OCI-LY1 (cell line): ENCODE data around the gene GPSM1.

ENCODE experiments used
- H2AFZ ChIP-seq: fragments of 200-600 bp; sonication (generic), shearing (Covaris generic); 2 replicates; pipeline ENCODE4 v1.6.0; 2014; ENCODE audit warnings: antibody characterized with exemption, mild to moderate bottlenecking, low read length
- H3F3A ChIP-seq: fragments of 200-600 bp; sonication (generic), shearing (Covaris generic); 2 replicates; pipeline ENCODE4 v1.6.0; 2014; ENCODE audit warnings: mild to moderate bottlenecking, antibody characterized with exemption, low read length, moderate library complexity; ENCODE audit not compliant: insufficient read depth
- H3K27ac ChIP-seq: fragments of 200-600 bp; sonication (generic); 2 replicates; pipeline ENCODE4 v1.5.1; 2014; ENCODE audit warnings: low read length, mixed run types, mild to moderate bottlenecking, low read depth; ENCODE audit not compliant: poor library complexity, severe bottlenecking
- H3K27me3 ChIP-seq: fragments of 200-600 bp; sonication (generic); 2 replicates; pipeline ENCODE4 v1.6.0; 2014; ENCODE audit warnings: antibody characterized with exemption, mild to moderate bottlenecking, low read length, moderate library complexity; ENCODE audit not compliant: insufficient read depth
- H3K36me3 ChIP-seq: fragments of 200-600 bp; sonication (generic); 2 replicates; pipeline ENCODE4 v1.6.1; 2014; ENCODE audit warnings: mild to moderate bottlenecking, antibody characterized with exemption, low read length, moderate library complexity, mixed read lengths; ENCODE audit not compliant: insufficient read depth
- H3K4me1 ChIP-seq: fragments of 200-600 bp; sonication (generic); 2 replicates; pipeline ENCODE4 v1.5.1; 2014; ENCODE audit warnings: mild to moderate bottlenecking, low read length, moderate library complexity; ENCODE audit not compliant: insufficient read depth, severe bottlenecking
- H3K4me2 ChIP-seq: fragments of 200-600 bp; sonication (generic), shearing (Covaris generic); 2 replicates; pipeline ENCODE4 v1.6.1; 2014; ENCODE audit warnings: low read length
- H3K4me3 ChIP-seq: fragments of 200-600 bp; sonication (generic); 2 replicates; pipeline ENCODE4 v1.5.1; 2014; ENCODE audit warnings: low read length, low read depth, mild to moderate bottlenecking, mixed read lengths; ENCODE audit not compliant: poor library complexity, severe bottlenecking
- H3K79me2 ChIP-seq: fragments of 200-600 bp; shearing (Covaris generic); 2 replicates; pipeline ENCODE4 v1.6.1; 2016; ENCODE audit warnings: mixed run types, low read length, mixed read lengths; ENCODE audit not compliant: insufficient read depth
- H3K9ac ChIP-seq: fragments of 200-600 bp; sonication (generic), shearing (Covaris generic); 2 replicates; pipeline ENCODE4 v1.6.1; 2014; ENCODE audit warnings: mild to moderate bottlenecking, low read length, mixed read lengths
- H3K9me2 ChIP-seq: fragments of 200-600 bp; sonication (generic), shearing (Covaris generic); 2 replicates; pipeline ENCODE4 v1.6.1; 2014; ENCODE audit warnings: low read depth, mild to moderate bottlenecking, low read length, mixed read lengths
- H3K9me3 ChIP-seq: fragments of 200-600 bp; shearing (Covaris generic); 2 replicates; pipeline ENCODE4 v1.6.1; 2014; ENCODE audit warnings: low read length, mixed read lengths
- H4K20me1 ChIP-seq: fragments of 200-600 bp; sonication (generic), shearing (Covaris generic); 2 replicates; pipeline ENCODE4 v1.6.0; 2016; ENCODE audit warnings: mild to moderate bottlenecking, low read length; ENCODE audit not compliant: insufficient read depth
- EZH2 ChIP-seq: fragments of 200-600 bp; sonication (generic), shearing (Covaris generic); IDR thresholded peaks from 2 replicates; pipeline ENCODE4 v1.8.0; 2017; ENCODE audit warnings: borderline replicate concordance, mixed run types, mild to moderate bottlenecking, antibody characterized with exemption, low read length, moderate library complexity, mixed read lengths
- TF ChIP-seq, protein P1 (sequence below): fragments of 200-600 bp; sonication (generic), shearing (Covaris generic); IDR thresholded peaks from 2 replicates; pipeline ENCODE4 v1.5.1; 2017; ENCODE audit warnings: mild to moderate bottlenecking, antibody characterized with exemption, low read length, moderate library complexity, mixed read lengths

The GPSM1 gene

DNA sequence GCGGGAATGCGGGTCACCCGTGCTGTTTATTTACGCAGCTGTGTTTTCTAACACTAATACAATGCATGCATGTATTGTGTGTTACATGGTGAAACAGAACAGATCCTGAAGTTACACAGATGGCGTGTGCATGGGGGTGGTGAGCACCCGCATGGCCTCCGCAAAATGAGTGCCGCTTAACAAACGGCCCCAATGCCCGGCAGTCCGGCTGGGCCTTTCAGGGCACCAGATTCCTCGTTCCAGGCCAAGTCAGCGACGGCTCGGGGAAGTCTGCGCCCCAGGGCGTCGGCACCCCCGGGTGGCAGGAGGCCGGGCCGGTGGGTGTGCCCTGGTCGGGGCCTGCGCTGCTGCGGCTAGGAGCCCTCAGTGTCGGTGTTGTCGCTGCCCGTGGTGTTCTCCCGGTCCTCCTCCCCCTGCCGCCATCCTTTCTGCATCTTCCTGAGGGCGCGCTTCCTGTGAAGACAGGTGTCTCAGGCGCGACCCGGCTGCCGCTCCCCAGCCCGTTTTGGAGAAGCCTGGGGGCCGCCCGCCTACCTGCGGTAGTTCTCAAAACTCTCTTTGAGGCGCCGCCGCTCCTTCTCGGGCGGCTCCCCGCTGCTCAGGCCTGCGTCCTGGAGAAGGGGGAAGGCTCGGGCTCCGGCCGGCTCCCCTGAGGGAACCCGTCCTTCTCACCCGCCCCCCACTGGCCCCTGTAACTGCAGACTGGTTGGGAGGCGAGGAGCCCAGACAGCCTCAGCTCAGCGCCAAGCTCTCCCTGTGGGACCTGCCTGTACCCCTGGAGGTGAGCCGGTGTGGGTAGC lies 36.8 kb downstream of the GPSM1 start:
- Histone ChIP-seq H3K4me1 (peaks cover 11% of the 10 kb centered on the region), H4K20me1 (no peaks in the 10 kb centered on the region), H3K27me3 (no peaks in the 10 kb centered on the region; the same call in 1 of the 2 replicates), H3K79me2 (no peaks in the 10 kb centered on the region), H3K9me3 (no peaks in the 10 kb centered on the region), H3K27ac (no peak overlapping the region), H3K4me3 (peak overlapping the region; percentile 75), H3F3A (no peaks in the 10 kb centered on the region), H3K9ac (no peak overlapping the region), H3K9me2 (no peaks in the 10 kb centered on the region), H3K36me3 (no peaks in the 10 kb centered on the region; the same call in 1 of the 2 replicates), H3K4me2 (peak overlapping the region; percentile 62), H2AFZ (no peak overlapping the region)
- TF ChIP-seq EZH2, result no peak
- TF ChIP-seq, protein P1, sequence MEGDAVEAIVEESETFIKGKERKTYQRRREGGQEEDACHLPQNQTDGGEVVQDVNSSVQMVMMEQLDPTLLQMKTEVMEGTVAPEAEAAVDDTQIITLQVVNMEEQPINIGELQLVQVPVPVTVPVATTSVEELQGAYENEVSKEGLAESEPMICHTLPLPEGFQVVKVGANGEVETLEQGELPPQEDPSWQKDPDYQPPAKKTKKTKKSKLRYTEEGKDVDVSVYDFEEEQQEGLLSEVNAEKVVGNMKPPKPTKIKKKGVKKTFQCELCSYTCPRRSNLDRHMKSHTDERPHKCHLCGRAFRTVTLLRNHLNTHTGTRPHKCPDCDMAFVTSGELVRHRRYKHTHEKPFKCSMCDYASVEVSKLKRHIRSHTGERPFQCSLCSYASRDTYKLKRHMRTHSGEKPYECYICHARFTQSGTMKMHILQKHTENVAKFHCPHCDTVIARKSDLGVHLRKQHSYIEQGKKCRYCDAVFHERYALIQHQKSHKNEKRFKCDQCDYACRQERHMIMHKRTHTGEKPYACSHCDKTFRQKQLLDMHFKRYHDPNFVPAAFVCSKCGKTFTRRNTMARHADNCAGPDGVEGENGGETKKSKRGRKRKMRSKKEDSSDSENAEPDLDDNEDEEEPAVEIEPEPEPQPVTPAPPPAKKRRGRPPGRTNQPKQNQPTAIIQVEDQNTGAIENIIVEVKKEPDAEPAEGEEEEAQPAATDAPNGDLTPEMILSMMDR, result no peak

DNA sequence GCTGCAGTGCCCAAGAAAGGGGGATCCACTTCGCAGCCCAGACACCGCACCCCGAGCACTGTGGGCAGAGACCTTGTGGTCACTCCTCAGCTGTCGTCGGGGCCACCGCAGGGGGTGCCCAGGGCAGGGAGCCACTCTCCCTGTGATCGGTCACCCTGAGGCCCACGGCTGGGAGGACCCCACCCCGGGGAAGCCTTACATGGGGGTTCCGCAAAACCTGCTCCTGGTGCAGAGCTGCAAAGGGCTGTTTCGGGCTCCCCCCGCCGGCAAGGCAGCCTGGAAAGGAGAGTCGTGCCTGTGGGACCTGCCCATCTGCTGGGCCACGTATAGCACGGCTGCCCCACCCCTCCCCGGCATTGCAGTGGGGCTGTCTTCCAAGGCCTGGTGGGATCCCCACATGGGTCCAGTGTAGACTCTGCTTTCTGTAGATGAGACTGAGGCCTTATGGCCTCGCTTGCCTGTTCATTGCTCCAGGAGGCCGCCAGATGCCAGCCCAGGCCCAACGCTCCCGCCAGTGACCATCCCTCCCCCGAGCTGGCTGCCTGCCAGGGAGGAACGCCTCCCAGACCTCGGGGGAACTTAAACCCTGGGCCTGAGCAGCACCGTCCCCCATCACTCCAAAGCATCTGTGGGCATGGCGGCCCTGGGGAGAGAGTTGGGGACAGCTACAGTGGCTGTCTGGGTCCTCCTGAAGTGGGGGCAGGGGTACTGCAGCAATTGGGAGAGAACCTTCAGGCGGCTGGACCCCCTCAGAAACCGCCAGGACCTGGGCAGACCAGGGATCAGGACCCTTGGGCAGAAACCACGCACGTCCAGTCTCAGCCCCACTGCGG lies 37.8 kb downstream of the GPSM1 start:
- H3K4me1 ChIP-seq, result peaks cover 11% of the 10 kb centered on the region
- H3K9ac ChIP-seq, result no peak overlapping the region
- H3K27me3 ChIP-seq, result peaks cover 1% of the 10 kb centered on the region; the same call in 1 of the 2 replicates
- no peak overlapping the region for H3K4me2 ChIP-seq
- H3K36me3 ChIP-seq, result no peaks in the 10 kb centered on the region; the same call in 1 of the 2 replicates
- H4K20me1 ChIP-seq, result no peaks in the 10 kb centered on the region
- no peak for TF ChIP-seq EZH2
- H3K4me3 ChIP-seq, result no peak overlapping the region
- no peaks in the 10 kb centered on the region for H3K79me2 ChIP-seq
- H3K27ac ChIP-seq, result no peak overlapping the region
- no peak overlapping the region for H2AFZ ChIP-seq
- no peaks in the 10 kb centered on the region for H3K9me2 ChIP-seq
- no peaks in the 10 kb centered on the region for H3F3A ChIP-seq
- no peaks in the 10 kb centered on the region for H3K9me3 ChIP-seq

DNA sequence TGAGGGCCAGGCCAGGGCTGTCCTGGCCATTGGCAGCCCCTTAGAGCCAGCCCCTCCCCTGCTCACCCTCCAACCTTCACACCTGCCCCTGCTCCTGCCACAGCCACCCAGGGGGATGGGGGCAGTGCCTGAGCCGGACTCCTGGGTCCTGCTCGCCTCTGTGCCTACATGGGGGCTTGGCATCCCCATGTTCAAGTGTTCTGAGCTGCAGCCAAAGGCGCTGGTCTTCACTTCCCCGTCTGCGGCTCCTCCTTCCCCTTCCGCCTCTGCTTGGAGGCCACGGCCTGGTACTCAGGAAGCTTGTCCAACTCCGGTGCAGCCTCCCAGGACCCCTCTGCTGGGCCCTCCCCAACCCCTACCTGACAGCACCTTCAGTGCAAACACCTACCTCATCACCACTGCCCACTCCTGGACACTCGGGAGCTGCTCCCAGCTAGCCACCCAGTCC lies 38.5 kb downstream of the GPSM1 start:
- Histone ChIP-seq H3K9me3 (no peaks in the 10 kb centered on the region), H3K4me3 (no peak overlapping the region), H3K36me3 (no peaks in the 10 kb centered on the region; the same call in 1 of the 2 replicates), H3K9ac (no peak overlapping the region), H3K4me2 (no peak overlapping the region), H2AFZ (no peak overlapping the region), H3K9me2 (no peaks in the 10 kb centered on the region), H3K27ac (no peak overlapping the region), H3F3A (no peaks in the 10 kb centered on the region), H3K4me1 (peaks cover 11% of the 10 kb centered on the region), H4K20me1 (no peaks in the 10 kb centered on the region), H3K27me3 (peaks cover 8% of the 10 kb centered on the region; the same call in 1 of the 2 replicates), H3K79me2 (no peaks in the 10 kb centered on the region)
- no peak for TF ChIP-seq EZH2
- TF ChIP-seq, protein P1, result no peak
